ENCODE results near the gene OR56A1. TPM values are rescaled to one million over a fixed set of nuclear protein-coding genes. Genes with fewer than 3 reads are reported as not detected.

The OR56A1 gene
- total RNA-seq, 1 experiment from 2014 or later, result not detected

GRCh38 chr11:6040874-6041273 is 10.3 kb upstream of the OR56A1 start:
- ChIA-PET POLR2A (no interaction called here), CTCF (no interaction called here)
- H3K4me3 ChIP-seq (ENCODE audit: low read depth, low read length), result no peak overlapping the region
- no peak overlapping the region for H3K27ac Mint-ChIP-seq (ENCODE audit: unreplicated experiment)
- H3K4me1 Mint-ChIP-seq (ENCODE audit: low read depth, unreplicated experiment), result no peaks in the 10 kb centered on the region
- no peaks in the 10 kb centered on the region for H3K36me3 Mint-ChIP-seq (ENCODE audit: insufficient read depth, unreplicated experiment)
- TF ChIP-seq CTCF (IDR thresholded peaks at IDR 0.05; ENCODE audit: insufficient read depth in 1 of 2, low read depth in 1 of 2, low read length in 1 of 2, severe bottlenecking in 1 of 2, unreplicated experiment in 1 of 2), result no peak
- H3K36me3 ChIP-seq (ENCODE audit: control insufficient read depth, insufficient read depth, low read length), result no peaks in the 10 kb centered on the region
- H3K4me1 ChIP-seq, result no peaks in the 10 kb centered on the region
- H3K9me3 Mint-ChIP-seq (ENCODE audit: unreplicated experiment), result no peaks in the 10 kb centered on the region
- H3K4me3 Mint-ChIP-seq (ENCODE audit: unreplicated experiment), result no peak overlapping the region
- H3K27me3 Mint-ChIP-seq (ENCODE audit: insufficient read depth, unreplicated experiment), result peaks cover 11% of the 10 kb centered on the region
- DNase-seq, result no peak
- no peaks in the 10 kb centered on the region for H3K9me3 ChIP-seq
- H3K27me3 ChIP-seq (replicated peaks; ENCODE audit: control insufficient read depth, insufficient read depth, low read length), result no peaks in the 10 kb centered on the region
- intact Hi-C loops (cut with micrococcal nuclease; ENCODE audit: unreplicated experiment), result no loop called here
- no TSS peak for BruUV-seq (replicated peaks)

GRCh38 chr11:6027501-6027900 is 3.1 kb downstream of the OR56A1 start:
- no peaks in the 10 kb centered on the region for H3K9me3 ChIP-seq
- Mint-ChIP-seq H3K27me3 (ENCODE audit: insufficient read depth, unreplicated experiment) (peaks cover 10% of the 10 kb centered on the region), H3K4me3 (ENCODE audit: unreplicated experiment) (no peak overlapping the region), H3K4me1 (ENCODE audit: low read depth, unreplicated experiment) (no peaks in the 10 kb centered on the region), H3K9me3 (ENCODE audit: unreplicated experiment) (no peaks in the 10 kb centered on the region), H3K36me3 (ENCODE audit: insufficient read depth, unreplicated experiment) (no peaks in the 10 kb centered on the region), H3K27ac (ENCODE audit: unreplicated experiment) (no peak overlapping the region)
- DNase-seq, result no peak
- no peaks in the 10 kb centered on the region for H3K36me3 ChIP-seq (ENCODE audit: control insufficient read depth, insufficient read depth, low read length)
- H3K27me3 ChIP-seq (replicated peaks; ENCODE audit: control insufficient read depth, insufficient read depth, low read length), result no peaks in the 10 kb centered on the region
- H3K4me3 ChIP-seq (ENCODE audit: low read depth, low read length), result no peak overlapping the region
- ChIA-PET POLR2A (no interaction called here), CTCF (no interaction called here)
- intact Hi-C loops (cut with micrococcal nuclease; ENCODE audit: unreplicated experiment), result no loop called here
- BruUV-seq (replicated peaks), result no TSS peak
- H3K4me1 ChIP-seq, result no peaks in the 10 kb centered on the region
- TF ChIP-seq CTCF (IDR thresholded peaks at IDR 0.05; ENCODE audit: insufficient read depth in 1 of 2, low read depth in 1 of 2, low read length in 1 of 2, severe bottlenecking in 1 of 2, unreplicated experiment in 1 of 2), result no peak

- intact Hi-C loops (cut with micrococcal nuclease; ENCODE audit: unreplicated experiment), result no loop called here
- Histone ChIP-seq H3K27me3 (replicated peaks; ENCODE audit: control insufficient read depth, insufficient read depth, low read length) (no peaks in the 10 kb centered on the region), H3K4me3 (ENCODE audit: low read depth, low read length) (no peak overlapping the region), H3K36me3 (ENCODE audit: control insufficient read depth, insufficient read depth, low read length) (no peaks in the 10 kb centered on the region), H3K9me3 (no peaks in the 10 kb centered on the region), H3K4me1 (no peaks in the 10 kb centered on the region)
- Mint-ChIP-seq H3K36me3 (ENCODE audit: insufficient read depth, unreplicated experiment) (no peaks in the 10 kb centered on the region), H3K4me3 (ENCODE audit: unreplicated experiment) (no peak overlapping the region), H3K27me3 (ENCODE audit: insufficient read depth, unreplicated experiment) (peaks cover 10% of the 10 kb centered on the region), H3K9me3 (ENCODE audit: unreplicated experiment) (no peaks in the 10 kb centered on the region), H3K27ac (ENCODE audit: unreplicated experiment) (no peak overlapping the region), H3K4me1 (ENCODE audit: low read depth, unreplicated experiment) (no peaks in the 10 kb centered on the region)
- no peak for DNase-seq
- ChIA-PET CTCF (interaction anchor here (1.1 kb wide), 2 partner anchors 330 to 338 kb away, joined by 3 to 4 read pairs; no protein-coding TSS in a partner anchor), POLR2A (no interaction called here)
- TF ChIP-seq CTCF (IDR thresholded peaks at IDR 0.05; ENCODE audit: insufficient read depth in 1 of 2, low read depth in 1 of 2, low read length in 1 of 2, severe bottlenecking in 1 of 2, unreplicated experiment in 1 of 2), result no peak
- no TSS peak for BruUV-seq (replicated peaks)
These were observed 5.5 kb downstream of the OR56A1 start for GRCh38 chr11:6025056-6025455.
